HG03135 (cell line): ENCODE data around the gene LONRF2.

Experiments
- ATAC-seq: cut with Tn5 transposase; IDR thresholded peaks from one replicate; pipeline ENCODE4 v1.9.1; 2021; ENCODE audit warnings: mild to moderate bottlenecking, moderate library complexity; ENCODE audit not compliant: unreplicated experiment

The LONRF2 gene

GRCh38 chr2:100276716-100277115 lies 45.6 kb downstream of the LONRF2 start:
- ATAC-seq = no peak

- no peak for ATAC-seq
Measured at GRCh38 chr2:100275200-100275589, 47.1 kb downstream of the LONRF2 start.

- ATAC-seq = no peak
Measured at GRCh38 chr2:100274566-100275199, 47.6 kb downstream of the LONRF2 start.

GRCh38 chr2:100274076-100274475 lies 48.2 kb downstream of the LONRF2 start:
- ATAC-seq = no peak

- no peak for ATAC-seq
Measured at GRCh38 chr2:100273387-100273786, 48.9 kb downstream of the LONRF2 start.

GRCh38 chr2:100272841-100273329 lies 49.4 kb downstream of the LONRF2 start:
- ATAC-seq = no peak

GRCh38 chr2:100271210-100271609 lies 51.1 kb downstream of the LONRF2 start:
- no peak for ATAC-seq

- no peak for ATAC-seq
Measured at GRCh38 chr2:100270381-100271146, 51.7 kb downstream of the LONRF2 start.

- no peak for ATAC-seq
Measured at GRCh38 chr2:100269889-100270288, 52.4 kb downstream of the LONRF2 start.

GRCh38 chr2:100268986-100269385 lies 53.3 kb downstream of the LONRF2 start:
- ATAC-seq = no peak

- ATAC-seq = no peak
Measured at GRCh38 chr2:100267751-100268150, 54.5 kb downstream of the LONRF2 start.

- ATAC-seq = no peak
Measured at GRCh38 chr2:100266126-100266525, 56.2 kb downstream of the LONRF2 start.

- ATAC-seq = no peak
Measured at GRCh38 chr2:100265226-100265625, 57.1 kb downstream of the LONRF2 start.

GRCh38 chr2:100264651-100265050 lies 57.6 kb downstream of the LONRF2 start:
- no peak for ATAC-seq

- no peak for ATAC-seq
Measured at GRCh38 chr2:100264121-100264520, 58.2 kb downstream of the LONRF2 start.

- ATAC-seq = no peak
Measured at GRCh38 chr2:100262555-100263320, 59.6 kb downstream of the LONRF2 start.

- ATAC-seq = no peak
Measured at GRCh38 chr2:100262046-100262445, 60.3 kb downstream of the LONRF2 start.

- no peak for ATAC-seq
Measured at GRCh38 chr2:100260712-100261620, 61.3 kb downstream of the LONRF2 start.

GRCh38 chr2:100259106-100259505 lies 63.2 kb downstream of the LONRF2 start:
- ATAC-seq = no peak

GRCh38 chr2:100257939-100258338 lies 64.4 kb downstream of the LONRF2 start:
- no peak for ATAC-seq

- no peak for ATAC-seq
Measured at GRCh38 chr2:100256849-100257248, 65.5 kb downstream of the LONRF2 start.
